HCT116 (cell line): Measurements from ENCODE around the gene SSTR3. TPM values are rescaled to one million over a fixed set of nuclear protein-coding genes. Genes with fewer than 3 reads are reported as not detected.

Experiments
- ATAC-seq: fragments of 200-7000 bp; cut with Tn5 transposase; 2 replicates; pipeline ENCODE4 v1.9.1; 2020; ENCODE audit warnings: mild to moderate bottlenecking, moderate library complexity
- BruUV-seq: library from RNA; stranded (reverse); fragments of 400-500 nt; replicated peaks from 2 replicates; lab custom pipeline; 2021; lab: Mats Ljungman, UMichigan
- CTCF ChIA-PET: fragments of 300-600 bp; sonication (Branson Sonifier 250); formaldehyde crosslinking; loops from one replicate; lab custom pipeline; 2021; ENCODE audit warnings: antibody characterized with exemption; lab: Charles Lee
- POLR2A ChIA-PET: fragments of 300-600, 350-600 bp; sonication (Branson Sonifier 250); formaldehyde crosslinking; loops from one replicate; lab custom pipeline; 2021; ENCODE audit warnings: antibody characterized with exemption; lab: Charles Lee
- RAD21 ChIA-PET, 2 experiments: fragments of 300-600 bp; sonication (Branson Sonifier 250); formaldehyde crosslinking; loops; one replicate each; lab custom pipeline; 2023; ENCODE audit warnings: low total read pairs in 2 of 2; ENCODE audit not compliant: uncharacterized antibody in 2 of 2, unreplicated experiment in 2 of 2, low non-redundant PET in 1 of 2; lab: Charles Lee
- DNase-seq: peaks from one replicate; pipeline ENCODE4 v3.0.0-alpha.2; 2010; ENCODE audit warnings: low read depth, low spot score
- H2AFZ ChIP-seq: fragments of 200-600 bp; shearing (Covaris generic), sonication (generic); 2 replicates; pipeline ENCODE4 v1.6.1; 2017; ENCODE audit warnings: low read depth, mixed run types, mixed read lengths, antibody characterized with exemption, low read length; ENCODE audit not compliant: poor library complexity, severe bottlenecking
- H3K27ac ChIP-seq: 2 replicates; pipeline ENCODE4 v1.5.1; 2012; ENCODE audit warnings: low read depth, low read length
- H3K27me3 ChIP-seq: fragments of 200-600 bp; sonication (generic); 2 replicates; pipeline ENCODE4 v1.6.1; 2016; ENCODE audit warnings: mixed run types, low read length, mixed read lengths; ENCODE audit not compliant: insufficient read depth
- H3K36me3 ChIP-seq, 2 experiments: fragments of 200-500 bp in 1 of 2; fragments of 200-600 bp in 1 of 2; sonication (Bioruptor generic) in 1 of 2; sonication (generic) in 1 of 2; 2 replicates each; pipeline versions ENCODE4 v1.5.1 to v1.6.1; 2014 to 2016; ENCODE audit warnings: low read length in 2 of 2, inconsistent platforms in 1 of 2, mixed read lengths in 1 of 2, mixed run types in 1 of 2; ENCODE audit not compliant: insufficient read depth in 2 of 2, control insufficient read depth in 1 of 2
- H3K4me1 ChIP-seq, 2 experiments: fragments of 200-600 bp in 1 of 2; sonication (generic) in 1 of 2; 2 replicates each; pipeline versions ENCODE4 v1.5.1 to v1.6.1; 2012 to 2017; ENCODE audit warnings: low read length in 2 of 2, inconsistent platforms in 1 of 2, mild to moderate bottlenecking in 1 of 2, mixed read lengths in 1 of 2, mixed run types in 1 of 2, moderate library complexity in 1 of 2; ENCODE audit not compliant: insufficient read depth in 2 of 2, control insufficient read depth in 1 of 2
- H3K4me2 ChIP-seq: fragments of 200-600 bp; sonication (generic); 2 replicates; pipeline ENCODE4 v1.6.1; 2017; ENCODE audit warnings: mixed run types, low read length, mixed read lengths
- H3K4me3 ChIP-seq, 2 experiments: fragments of 200-600 bp in 1 of 2; sonication (generic) in 1 of 2; replicated peaks in 1 of 2; 2 replicates each; pipeline ENCODE4 v1.5.1; 2011 to 2016; ENCODE audit warnings: low read length in 2 of 2, control low read depth in 1 of 2, low read depth in 1 of 2, mild to moderate bottlenecking in 1 of 2, mixed read lengths in 1 of 2, mixed run types in 1 of 2
- H3K79me2 ChIP-seq: fragments of 200-600 bp; sonication (generic); 2 replicates; pipeline ENCODE4 v1.6.1; 2017; ENCODE audit warnings: mild to moderate bottlenecking, mixed run types, low read length, moderate library complexity, mixed read lengths; ENCODE audit not compliant: insufficient read depth
- H3K9ac ChIP-seq: fragments of 200-600 bp; sonication (generic); 2 replicates; pipeline ENCODE4 v1.6.1; 2016; ENCODE audit warnings: low read length, mixed read lengths
- H3K9me2 ChIP-seq: fragments of 200-600 bp; sonication (generic), shearing (Covaris generic); 2 replicates; pipeline ENCODE4 v1.6.1; 2017; ENCODE audit warnings: mixed run types, mild to moderate bottlenecking, moderate library complexity; ENCODE audit not compliant: insufficient read depth
- H3K9me3 ChIP-seq, 2 experiments: fragments of 200-500 bp in 1 of 2; fragments of 200-600 bp in 1 of 2; sonication (Bioruptor generic) in 1 of 2; sonication (generic) in 1 of 2; 2 replicates each; pipeline ENCODE4 v1.6.1; 2014 to 2017; ENCODE audit warnings: low read length in 2 of 2, mixed read lengths in 2 of 2, inconsistent platforms in 1 of 2, low read depth in 1 of 2, mild to moderate bottlenecking in 1 of 2, mixed run types in 1 of 2, moderate library complexity in 1 of 2; ENCODE audit not compliant: control insufficient read depth in 1 of 2, insufficient read depth in 1 of 2
- H4K20me1 ChIP-seq: fragments of 200-600 bp; sonication (generic), shearing (Covaris generic); 2 replicates; pipeline ENCODE4 v1.6.1; 2017; ENCODE audit warnings: mixed run types, mild to moderate bottlenecking, moderate library complexity; ENCODE audit not compliant: insufficient read depth
- CBX3 ChIP-seq: IDR thresholded peaks from 2 replicates; pipeline ENCODE4 v1.6.1; 2012; ENCODE audit warnings: low read depth
- CEBPB ChIP-seq: IDR thresholded peaks from 2 replicates; pipeline ENCODE4 v1.6.1; 2012; ENCODE audit warnings: low read depth
- EGR1 ChIP-seq: IDR thresholded peaks from 2 replicates; pipeline ENCODE4 v1.6.1; 2012; ENCODE audit warnings: low read depth
- FOSL1 ChIP-seq: IDR thresholded peaks from 2 replicates; pipeline ENCODE4 v1.6.1; 2012; ENCODE audit warnings: low read depth
- JUND ChIP-seq: IDR thresholded peaks from 2 replicates; pipeline ENCODE4 v1.6.1; 2012
- POLR2A ChIP-seq: IDR thresholded peaks from 2 replicates; pipeline ENCODE4 v1.7.0; 2011; ENCODE audit warnings: borderline replicate concordance; ENCODE audit not compliant: insufficient read depth, insufficient read length; ENCODE audit errors: extremely low read depth
- RAD21 ChIP-seq: IDR thresholded peaks from 2 replicates; pipeline ENCODE4 v1.6.1; 2012; ENCODE audit warnings: low read depth, mild to moderate bottlenecking
- SIN3A ChIP-seq: IDR thresholded peaks from 2 replicates; pipeline ENCODE4 v1.6.1; 2012; ENCODE audit warnings: low read depth
- SP1 ChIP-seq: IDR thresholded peaks from 2 replicates; pipeline ENCODE4 v1.6.1; 2012; ENCODE audit warnings: low read depth
- YY1 ChIP-seq: IDR thresholded peaks from 2 replicates; pipeline ENCODE4 v1.6.1; 2011; ENCODE audit warnings: low read length, low read depth, moderate library complexity, mild to moderate bottlenecking; ENCODE audit not compliant: insufficient replicate concordance; ENCODE audit errors: extremely low read depth
- ZNF274 ChIP-seq: fragments of 200-500 bp; sonication (Bioruptor generic); IDR thresholded peaks from 2 replicates; pipeline ENCODE4 v1.6.1; 2014; ENCODE audit warnings: mild to moderate bottlenecking, low read depth, low read length, inconsistent platforms
- intact Hi-C: fragments of 100-400 bp; cut with micrococcal nuclease; formaldehyde crosslinking; loops from 2 replicates; pipeline ENCODE4 v1.10.0; 2022
- total RNA-seq: library from RNA; stranded (reverse); gene quantifications from one replicate; pipeline ENCODE4 v1.2.1, GENCODE V29; 2021; ENCODE audit not compliant: unreplicated experiment
- TF ChIP-seq, protein P1 (sequence below): IDR thresholded peaks from 2 replicates; pipeline ENCODE4 v1.6.1; 2012
- TF ChIP-seq, protein P2 (sequence below): IDR thresholded peaks from 2 replicates; pipeline ENCODE4 v1.6.1; 2011; ENCODE audit warnings: mild to moderate bottlenecking, low read length, moderate library complexity; ENCODE audit not compliant: insufficient replicate concordance; ENCODE audit errors: extremely low read depth

Gene SSTR3
- total RNA-seq, 1 experiment from 2014 or later, result not detected

DNA sequence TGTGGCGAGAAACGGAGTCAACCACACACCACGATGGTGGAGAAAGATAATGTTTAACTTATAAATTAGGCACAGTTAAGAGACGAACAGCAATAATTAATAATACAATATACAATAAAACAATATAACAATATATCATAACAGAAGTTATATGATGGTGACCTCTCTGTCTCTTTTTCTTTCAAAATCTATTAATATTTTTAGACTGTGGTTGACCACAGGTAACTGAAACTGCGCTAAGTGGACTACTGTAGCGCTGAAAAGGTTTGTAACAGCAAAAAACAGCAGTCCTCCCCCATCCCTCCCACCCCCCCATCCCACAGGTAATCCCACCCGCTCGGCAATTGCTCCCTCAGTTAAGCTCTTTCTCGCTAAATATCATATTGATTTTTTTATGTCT, 3.6 kb upstream of the SSTR3 start:
- POLR2A ChIA-PET, result no interaction called here
- CTCF ChIA-PET, result interaction anchor here (1.3 kb wide), 1 partner anchor 16 kb away, joined by 3 read pairs; no protein-coding TSS in a partner anchor
- ATAC-seq (no peak), DNase-seq (no peak)
- Histone ChIP-seq H4K20me1 (no peaks in the 10 kb centered on the region), H3K9me2 (no peaks in the 10 kb centered on the region), H3K9me3 (no peaks in the 10 kb centered on the region; a peak in 1 of 4 replicates), H3K27me3 (no peaks in the 10 kb centered on the region), H2AFZ (no peak overlapping the region), H3K4me1 (peaks cover 0 to 3% of the 10 kb centered on the region in 2 experiments; a peak in 2 of 4 replicates), H3K36me3 (no peaks in the 10 kb centered on the region), H3K9ac (no peak overlapping the region), H3K4me3 (no peak overlapping the region), H3K27ac (no peak overlapping the region), H3K79me2 (no peaks in the 10 kb centered on the region), H3K4me2 (no peak overlapping the region)
- TF ChIP-seq YY1, result no peak
- TF ChIP-seq EGR1, result no peak
- TF ChIP-seq, protein P1, sequence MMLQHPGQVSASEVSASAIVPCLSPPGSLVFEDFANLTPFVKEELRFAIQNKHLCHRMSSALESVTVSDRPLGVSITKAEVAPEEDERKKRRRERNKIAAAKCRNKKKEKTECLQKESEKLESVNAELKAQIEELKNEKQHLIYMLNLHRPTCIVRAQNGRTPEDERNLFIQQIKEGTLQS, result no peak
- TF ChIP-seq RAD21, result no peak
- no peak for TF ChIP-seq CEBPB
- TF ChIP-seq ZNF274, result no peak
- TF ChIP-seq FOSL1, result no peak
- RAD21 ChIA-PET, result no interaction called here
- intact Hi-C loops, result no loop called here
- no TSS peak for BruUV-seq

DNA sequence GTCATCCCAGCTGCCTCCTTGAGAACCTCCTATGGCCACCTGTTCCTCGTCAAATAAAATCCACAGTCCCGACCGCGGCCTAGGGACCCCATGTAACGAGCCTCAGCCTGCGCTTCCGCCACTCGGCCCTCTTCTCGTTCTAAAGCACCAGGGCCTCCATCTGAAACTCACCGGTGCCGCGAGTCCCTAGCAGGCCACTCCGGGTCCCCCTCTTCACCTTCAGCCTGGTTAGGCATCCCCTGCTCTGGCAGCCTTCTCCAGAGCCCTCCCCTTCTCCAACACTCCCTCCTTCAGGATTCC, 2.4 kb upstream of the SSTR3 start:
- DNase-seq (no peak), ATAC-seq (no peak)
- H3K9me3 ChIP-seq, result no peaks in the 10 kb centered on the region
- no peaks in the 10 kb centered on the region for H3K79me2 ChIP-seq
- H3K4me1 ChIP-seq, result no peaks in the 10 kb centered on the region; a peak in 1 of 4 replicates
- no peak overlapping the region for H3K27ac ChIP-seq
- no peak overlapping the region for H3K4me3 ChIP-seq
- no peak overlapping the region for H3K4me2 ChIP-seq
- no peak overlapping the region for H2AFZ ChIP-seq
- H4K20me1 ChIP-seq, result no peaks in the 10 kb centered on the region
- no peaks in the 10 kb centered on the region for H3K36me3 ChIP-seq
- BruUV-seq, result no TSS peak
- ChIA-PET CTCF (no interaction called here), POLR2A (no interaction called here), RAD21 (no interaction called here)
- intact Hi-C loops, result no loop called here
- H3K9me2 ChIP-seq, result no peaks in the 10 kb centered on the region
- no peak overlapping the region for H3K9ac ChIP-seq
- no peaks in the 10 kb centered on the region for H3K27me3 ChIP-seq
- TF ChIP-seq YY1 (no peak), CBX3 (no peak), SP1 (no peak), JUND (no peak), CEBPB (no peak), SIN3A (no peak), EGR1 (no peak), POLR2A (no peak)
- TF ChIP-seq, protein P2, sequence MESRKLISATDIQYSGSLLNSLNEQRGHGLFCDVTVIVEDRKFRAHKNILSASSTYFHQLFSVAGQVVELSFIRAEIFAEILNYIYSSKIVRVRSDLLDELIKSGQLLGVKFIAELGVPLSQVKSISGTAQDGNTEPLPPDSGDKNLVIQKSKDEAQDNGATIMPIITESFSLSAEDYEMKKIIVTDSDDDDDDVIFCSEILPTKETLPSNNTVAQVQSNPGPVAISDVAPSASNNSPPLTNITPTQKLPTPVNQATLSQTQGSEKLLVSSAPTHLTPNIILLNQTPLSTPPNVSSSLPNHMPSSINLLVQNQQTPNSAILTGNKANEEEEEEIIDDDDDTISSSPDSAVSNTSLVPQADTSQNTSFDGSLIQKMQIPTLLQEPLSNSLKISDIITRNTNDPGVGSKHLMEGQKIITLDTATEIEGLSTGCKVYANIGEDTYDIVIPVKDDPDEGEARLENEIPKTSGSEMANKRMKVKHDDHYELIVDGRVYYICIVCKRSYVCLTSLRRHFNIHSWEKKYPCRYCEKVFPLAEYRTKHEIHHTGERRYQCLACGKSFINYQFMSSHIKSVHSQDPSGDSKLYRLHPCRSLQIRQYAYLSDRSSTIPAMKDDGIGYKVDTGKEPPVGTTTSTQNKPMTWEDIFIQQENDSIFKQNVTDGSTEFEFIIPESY, result no peak
